Measurements from ENCODE around the gene PCGF1.

GRCh38 chr2:74514368-74515270, 7.1 kb upstream of the PCGF1 start, which contains the start of gene TLX2:
- TF ChIP-seq, protein P1, sequence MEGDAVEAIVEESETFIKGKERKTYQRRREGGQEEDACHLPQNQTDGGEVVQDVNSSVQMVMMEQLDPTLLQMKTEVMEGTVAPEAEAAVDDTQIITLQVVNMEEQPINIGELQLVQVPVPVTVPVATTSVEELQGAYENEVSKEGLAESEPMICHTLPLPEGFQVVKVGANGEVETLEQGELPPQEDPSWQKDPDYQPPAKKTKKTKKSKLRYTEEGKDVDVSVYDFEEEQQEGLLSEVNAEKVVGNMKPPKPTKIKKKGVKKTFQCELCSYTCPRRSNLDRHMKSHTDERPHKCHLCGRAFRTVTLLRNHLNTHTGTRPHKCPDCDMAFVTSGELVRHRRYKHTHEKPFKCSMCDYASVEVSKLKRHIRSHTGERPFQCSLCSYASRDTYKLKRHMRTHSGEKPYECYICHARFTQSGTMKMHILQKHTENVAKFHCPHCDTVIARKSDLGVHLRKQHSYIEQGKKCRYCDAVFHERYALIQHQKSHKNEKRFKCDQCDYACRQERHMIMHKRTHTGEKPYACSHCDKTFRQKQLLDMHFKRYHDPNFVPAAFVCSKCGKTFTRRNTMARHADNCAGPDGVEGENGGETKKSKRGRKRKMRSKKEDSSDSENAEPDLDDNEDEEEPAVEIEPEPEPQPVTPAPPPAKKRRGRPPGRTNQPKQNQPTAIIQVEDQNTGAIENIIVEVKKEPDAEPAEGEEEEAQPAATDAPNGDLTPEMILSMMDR (IDR thresholded peaks at IDR 0.05), result no peak
- TF ChIP-seq POLR2AphosphoS5 (IDR thresholded peaks at IDR 0.05) (no peak), POLR2A (IDR thresholded peaks at IDR 0.05) (no peak), EP300 (IDR thresholded peaks at IDR 0.05) (no peak)
